ENCODE measurements around the gene NR1H4.

DNA sequence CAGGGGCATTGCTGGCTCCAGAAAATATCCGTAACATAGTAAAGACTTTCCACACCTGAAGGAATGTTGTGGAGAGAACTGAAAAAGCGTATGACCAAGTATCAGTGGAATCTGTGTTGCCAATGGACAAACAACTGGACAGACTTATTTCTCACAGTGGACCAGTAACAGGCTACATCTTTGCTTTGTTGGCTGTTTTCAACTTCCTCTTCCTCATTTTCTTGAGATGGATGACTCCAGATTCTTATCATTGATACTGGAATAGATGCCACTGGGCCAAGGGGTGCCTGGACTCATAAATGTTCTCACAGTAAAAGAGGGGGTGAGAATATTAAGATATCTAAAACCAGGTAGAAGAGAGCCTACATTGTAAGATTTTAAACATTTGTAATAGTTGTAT, 106.2 kb downstream of the NR1H4 start:
- TF ChIP-seq, protein P1, sequence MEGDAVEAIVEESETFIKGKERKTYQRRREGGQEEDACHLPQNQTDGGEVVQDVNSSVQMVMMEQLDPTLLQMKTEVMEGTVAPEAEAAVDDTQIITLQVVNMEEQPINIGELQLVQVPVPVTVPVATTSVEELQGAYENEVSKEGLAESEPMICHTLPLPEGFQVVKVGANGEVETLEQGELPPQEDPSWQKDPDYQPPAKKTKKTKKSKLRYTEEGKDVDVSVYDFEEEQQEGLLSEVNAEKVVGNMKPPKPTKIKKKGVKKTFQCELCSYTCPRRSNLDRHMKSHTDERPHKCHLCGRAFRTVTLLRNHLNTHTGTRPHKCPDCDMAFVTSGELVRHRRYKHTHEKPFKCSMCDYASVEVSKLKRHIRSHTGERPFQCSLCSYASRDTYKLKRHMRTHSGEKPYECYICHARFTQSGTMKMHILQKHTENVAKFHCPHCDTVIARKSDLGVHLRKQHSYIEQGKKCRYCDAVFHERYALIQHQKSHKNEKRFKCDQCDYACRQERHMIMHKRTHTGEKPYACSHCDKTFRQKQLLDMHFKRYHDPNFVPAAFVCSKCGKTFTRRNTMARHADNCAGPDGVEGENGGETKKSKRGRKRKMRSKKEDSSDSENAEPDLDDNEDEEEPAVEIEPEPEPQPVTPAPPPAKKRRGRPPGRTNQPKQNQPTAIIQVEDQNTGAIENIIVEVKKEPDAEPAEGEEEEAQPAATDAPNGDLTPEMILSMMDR (tag by site-specific recombination; IDR thresholded peaks at IDR 0.05) = no peak
- TF ChIP-seq ZNF302 (tag by site-specific recombination; IDR thresholded peaks at IDR 0.05; ENCODE audit: low read depth) = no peak
- TF ChIP-seq ZNF398 (tag by site-specific recombination; IDR thresholded peaks at IDR 0.05) = no peak
- TF ChIP-seq, protein P2, sequence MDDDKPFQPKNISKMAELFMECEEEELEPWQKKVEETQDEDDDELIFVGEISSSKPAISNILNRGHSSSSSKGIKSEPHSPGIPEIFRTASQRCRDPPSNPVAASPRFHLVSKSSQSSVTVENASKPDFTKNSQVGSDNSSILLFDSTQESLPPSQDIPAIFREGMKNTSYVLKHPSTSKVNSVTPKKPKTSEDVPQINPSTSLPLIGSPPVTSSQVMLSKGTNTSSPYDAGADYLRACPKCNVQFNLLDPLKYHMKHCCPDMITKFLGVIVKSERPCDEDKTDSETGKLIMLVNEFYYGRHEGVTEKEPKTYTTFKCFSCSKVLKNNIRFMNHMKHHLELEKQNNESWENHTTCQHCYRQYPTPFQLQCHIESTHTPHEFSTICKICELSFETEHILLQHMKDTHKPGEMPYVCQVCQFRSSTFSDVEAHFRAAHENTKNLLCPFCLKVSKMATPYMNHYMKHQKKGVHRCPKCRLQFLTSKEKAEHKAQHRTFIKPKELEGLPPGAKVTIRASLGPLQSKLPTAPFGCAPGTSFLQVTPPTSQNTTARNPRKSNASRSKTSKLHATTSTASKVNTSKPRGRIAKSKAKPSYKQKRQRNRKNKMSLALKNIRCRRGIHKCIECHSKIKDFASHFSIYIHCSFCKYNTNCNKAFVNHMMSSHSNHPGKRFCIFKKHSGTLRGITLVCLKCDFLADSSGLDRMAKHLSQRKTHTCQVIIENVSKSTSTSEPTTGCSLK (tag by site-specific recombination; IDR thresholded peaks at IDR 0.05) = no peak
- TF ChIP-seq ZBTB1 (tag by site-specific recombination; IDR thresholded peaks at IDR 0.05) = no peak
- no peak for TF ChIP-seq ZNF660 (tag by site-specific recombination; IDR thresholded peaks at IDR 0.05)
- no peak for TF ChIP-seq ZNF211 (tag by site-specific recombination; IDR thresholded peaks at IDR 0.05; ENCODE audit: low read depth)
- TF ChIP-seq, protein P3, sequence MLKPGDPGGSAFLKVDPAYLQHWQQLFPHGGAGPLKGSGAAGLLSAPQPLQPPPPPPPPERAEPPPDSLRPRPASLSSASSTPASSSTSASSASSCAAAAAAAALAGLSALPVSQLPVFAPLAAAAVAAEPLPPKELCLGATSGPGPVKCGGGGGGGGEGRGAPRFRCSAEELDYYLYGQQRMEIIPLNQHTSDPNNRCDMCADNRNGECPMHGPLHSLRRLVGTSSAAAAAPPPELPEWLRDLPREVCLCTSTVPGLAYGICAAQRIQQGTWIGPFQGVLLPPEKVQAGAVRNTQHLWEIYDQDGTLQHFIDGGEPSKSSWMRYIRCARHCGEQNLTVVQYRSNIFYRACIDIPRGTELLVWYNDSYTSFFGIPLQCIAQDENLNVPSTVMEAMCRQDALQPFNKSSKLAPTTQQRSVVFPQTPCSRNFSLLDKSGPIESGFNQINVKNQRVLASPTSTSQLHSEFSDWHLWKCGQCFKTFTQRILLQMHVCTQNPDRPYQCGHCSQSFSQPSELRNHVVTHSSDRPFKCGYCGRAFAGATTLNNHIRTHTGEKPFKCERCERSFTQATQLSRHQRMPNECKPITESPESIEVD (tag by site-specific recombination; IDR thresholded peaks at IDR 0.05) = no peak
- TF ChIP-seq, protein P4, sequence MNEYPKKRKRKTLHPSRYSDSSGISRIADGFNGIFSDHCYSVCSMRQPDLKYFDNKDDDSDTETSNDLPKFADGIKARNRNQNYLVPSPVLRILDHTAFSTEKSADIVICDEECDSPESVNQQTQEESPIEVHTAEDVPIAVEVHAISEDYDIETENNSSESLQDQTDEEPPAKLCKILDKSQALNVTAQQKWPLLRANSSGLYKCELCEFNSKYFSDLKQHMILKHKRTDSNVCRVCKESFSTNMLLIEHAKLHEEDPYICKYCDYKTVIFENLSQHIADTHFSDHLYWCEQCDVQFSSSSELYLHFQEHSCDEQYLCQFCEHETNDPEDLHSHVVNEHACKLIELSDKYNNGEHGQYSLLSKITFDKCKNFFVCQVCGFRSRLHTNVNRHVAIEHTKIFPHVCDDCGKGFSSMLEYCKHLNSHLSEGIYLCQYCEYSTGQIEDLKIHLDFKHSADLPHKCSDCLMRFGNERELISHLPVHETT (tag by site-specific recombination; IDR thresholded peaks at IDR 0.05) = no peak

Data from HEK293 (cell line).